ENCODE measurements around the gene TMEM51. TPM values are rescaled to one million over a fixed set of nuclear protein-coding genes. Genes with fewer than 3 reads are reported as not detected.

Gene TMEM51
- total RNA-seq, 1 donor from 2014 or later: not detected

DNA sequence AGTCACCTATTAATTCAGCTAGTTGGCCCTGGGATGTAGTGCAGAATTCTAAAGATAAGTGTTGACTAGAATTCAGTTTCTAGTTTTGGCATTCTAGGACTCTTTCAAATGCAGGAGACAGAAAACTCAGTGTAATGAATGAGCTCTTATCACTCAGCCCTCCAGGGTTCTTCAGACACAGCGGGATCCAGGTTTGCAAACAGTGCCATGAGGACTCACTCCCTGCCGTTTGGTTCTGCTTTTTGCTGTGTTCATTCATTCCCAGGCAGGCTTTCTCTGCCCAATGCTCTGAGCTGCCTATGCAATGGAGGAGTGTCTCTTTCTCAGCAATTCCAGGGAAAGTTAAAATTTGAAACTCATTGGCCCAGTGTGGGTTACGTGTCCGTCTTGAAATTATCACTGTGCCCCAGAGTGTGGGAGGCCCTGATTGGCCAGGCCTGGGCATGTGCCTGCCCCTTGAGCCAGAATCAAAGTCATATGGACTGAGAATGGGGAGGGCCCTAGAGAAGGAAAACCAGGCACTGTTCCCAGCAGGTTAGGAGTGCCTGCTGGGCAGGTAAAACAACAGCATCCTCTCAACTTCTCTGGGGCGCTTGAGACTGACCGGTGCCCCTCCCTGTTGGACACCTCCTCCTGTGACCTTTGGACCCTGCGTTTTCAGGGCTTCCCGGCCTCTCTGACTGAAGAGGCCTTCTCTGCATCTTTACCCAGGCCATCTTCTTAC, 43.4 kb downstream of the TMEM51 start:
- DNase-seq (ENCODE audit: low spot score in 2 of 2): no peak
- Histone ChIP-seq H3K27me3 (no peaks in the 10 kb centered on the region), H3K36me3 (no peaks in the 10 kb centered on the region), H3K4me3 (no peak overlapping the region), H3K4me1 (peaks cover 0 to 10% of the 10 kb centered on the region in 2 donors), H3K27ac (no peak overlapping the region), H3K9me3 (no peaks in the 10 kb centered on the region)
- intact Hi-C loops (cut with DNase I): no loop called here
- no peak for TF ChIP-seq CTCF (IDR thresholded peaks at IDR 0.05)

GRCh38 chr1:15197591-15198447, 44.3 kb downstream of the TMEM51 start:
- intact Hi-C loops (cut with DNase I): no loop called here

DNA sequence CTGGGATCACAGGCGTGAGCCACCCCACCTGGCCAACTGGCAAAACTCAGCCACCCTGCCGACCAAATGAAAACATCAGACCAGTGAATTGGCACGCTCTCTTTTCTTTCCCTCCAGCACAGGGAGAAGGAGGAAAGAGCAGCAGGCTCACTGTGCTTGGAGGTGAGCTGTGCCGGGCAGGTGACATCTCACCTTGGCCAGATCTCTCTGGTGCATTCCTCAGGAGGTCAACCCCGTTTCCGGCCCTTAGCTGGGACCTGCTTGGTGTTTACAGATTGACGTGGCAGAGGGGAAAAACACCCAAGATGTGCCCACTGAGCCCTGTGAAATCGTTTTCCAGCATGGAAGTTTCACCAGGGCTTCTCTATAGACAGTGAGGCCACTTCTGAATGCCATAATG, 45.1 kb downstream of the TMEM51 start:
- intact Hi-C loops (cut with DNase I): no loop called here
- Histone ChIP-seq H3K4me1 (peaks cover 0 to 11% of the 10 kb centered on the region in 2 donors), H3K4me3 (no peak overlapping the region), H3K36me3 (no peaks in the 10 kb centered on the region), H3K27ac (no peak overlapping the region), H3K9me3 (no peaks in the 10 kb centered on the region), H3K27me3 (no peaks in the 10 kb centered on the region)
- no peak for DNase-seq (ENCODE audit: low spot score in 2 of 2)
- TF ChIP-seq CTCF (IDR thresholded peaks at IDR 0.05): no peak

More at GRCh38 chr1:15197591-15198447, 44.3 kb downstream of the TMEM51 start:
- H3K27ac ChIP-seq: no peak overlapping the region
- H3K27me3 ChIP-seq: no peaks in the 10 kb centered on the region
- peaks cover 0 to 11% of the 10 kb centered on the region in 2 donors for H3K4me1 ChIP-seq
- DNase-seq (ENCODE audit: low spot score in 2 of 2): no peak
- no peak for TF ChIP-seq CTCF (IDR thresholded peaks at IDR 0.05)
- no peaks in the 10 kb centered on the region for H3K36me3 ChIP-seq
- H3K4me3 ChIP-seq: no peak overlapping the region
- no peaks in the 10 kb centered on the region for H3K9me3 ChIP-seq

DNA sequence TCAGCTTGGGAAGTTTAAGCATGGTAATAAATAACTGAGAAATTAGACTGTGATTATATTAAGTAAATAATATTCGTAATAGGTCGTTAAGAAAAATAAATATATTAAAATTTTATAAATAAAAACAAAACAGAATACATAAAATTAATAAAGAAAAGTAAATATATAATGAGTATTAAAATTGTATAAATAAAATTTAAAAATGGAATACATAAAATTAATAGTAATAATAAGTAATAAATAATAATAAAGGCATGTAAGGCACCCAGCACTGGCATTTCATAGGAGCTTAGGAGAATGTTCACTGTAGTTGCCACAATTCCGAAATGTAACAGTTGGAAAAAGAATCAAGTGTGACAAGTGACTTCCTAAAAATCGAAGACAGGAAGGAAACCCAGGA, 47.7 kb downstream of the TMEM51 start:
- no peaks in the 10 kb centered on the region for H3K36me3 ChIP-seq
- intact Hi-C loops (cut with DNase I): no loop called here
- H3K4me1 ChIP-seq: peaks cover 0 to 11% of the 10 kb centered on the region in 2 donors
- no peak for TF ChIP-seq CTCF (IDR thresholded peaks at IDR 0.05)
- no peak for DNase-seq (ENCODE audit: low spot score in 2 of 2)
- H3K4me3 ChIP-seq: peak overlapping the region in 1 of 2 donors; percentile 28
- no peaks in the 10 kb centered on the region for H3K27me3 ChIP-seq
- H3K27ac ChIP-seq: peak overlapping the region in 1 of 2 donors; percentile 21
- H3K9me3 ChIP-seq: no peaks in the 10 kb centered on the region

- intact Hi-C loops (cut with DNase I): no loop called here
- H3K27ac ChIP-seq: peak overlapping the region; percentile 21 to 29
These were observed 48.5 kb downstream of the TMEM51 start for GRCh38 chr1:15201849-15202551.

More at GRCh38 chr1:15201849-15202551, 48.5 kb downstream of the TMEM51 start:
- Histone ChIP-seq H3K4me3 (peak overlapping the region in 1 of 2 donors; percentile 28), H3K27me3 (no peaks in the 10 kb centered on the region), H3K4me1 (peaks cover 0 to 12% of the 10 kb centered on the region in 2 donors), H3K36me3 (no peaks in the 10 kb centered on the region), H3K9me3 (no peaks in the 10 kb centered on the region)
- DNase-seq (ENCODE audit: low spot score in 2 of 2): no peak
- TF ChIP-seq CTCF (IDR thresholded peaks at IDR 0.05): no peak
